HG02759 (cell line): ENCODE data around the gene MAN1A1.

Experiments
- ATAC-seq: cut with Tn5 transposase; IDR thresholded peaks from one replicate; pipeline ENCODE4 v1.9.1; 2021; ENCODE audit warnings: mild to moderate bottlenecking, moderate library complexity; ENCODE audit not compliant: unreplicated experiment

Gene MAN1A1

GRCh38 chr6:119346936-119347335 lies 2.6 kb downstream of the MAN1A1 start:
- no peak for ATAC-seq

- no peak for ATAC-seq
These were observed 3.1 kb downstream of the MAN1A1 start for GRCh38 chr6:119346450-119346849.

GRCh38 chr6:119345114-119345513 lies 4.4 kb downstream of the MAN1A1 start:
- no peak for ATAC-seq

GRCh38 chr6:119344306-119344705 lies 5.3 kb downstream of the MAN1A1 start:
- no peak for ATAC-seq

GRCh38 chr6:119343573-119344146 lies 5.9 kb downstream of the MAN1A1 start:
- ATAC-seq, result no peak

GRCh38 chr6:119343167-119343566 lies 6.4 kb downstream of the MAN1A1 start:
- no peak for ATAC-seq

GRCh38 chr6:119342430-119342829 lies 7.1 kb downstream of the MAN1A1 start:
- ATAC-seq, result no peak

GRCh38 chr6:119340796-119341487 lies 8.6 kb downstream of the MAN1A1 start:
- no peak for ATAC-seq

- ATAC-seq, result no peak
These were observed 9.6 kb downstream of the MAN1A1 start for GRCh38 chr6:119339941-119340456.

- ATAC-seq, result no peak
These were observed 11.8 kb downstream of the MAN1A1 start for GRCh38 chr6:119337762-119338161.

GRCh38 chr6:119337252-119337651 lies 12.3 kb downstream of the MAN1A1 start:
- no peak for ATAC-seq

GRCh38 chr6:119334535-119335264 lies 14.9 kb downstream of the MAN1A1 start:
- ATAC-seq, result no peak

GRCh38 chr6:119333707-119334295 lies 15.8 kb downstream of the MAN1A1 start:
- ATAC-seq, result no peak

GRCh38 chr6:119333063-119333609 lies 16.4 kb downstream of the MAN1A1 start:
- no peak for ATAC-seq

GRCh38 chr6:119331663-119332286 lies 17.8 kb downstream of the MAN1A1 start:
- ATAC-seq, result no peak

- no peak for ATAC-seq
These were observed 18.9 kb downstream of the MAN1A1 start for GRCh38 chr6:119330520-119331113.

- ATAC-seq, result no peak
These were observed 19.8 kb downstream of the MAN1A1 start for GRCh38 chr6:119329794-119330180.

GRCh38 chr6:119328892-119329793 lies 20.4 kb downstream of the MAN1A1 start:
- no peak for ATAC-seq

- no peak for ATAC-seq
These were observed 21.3 kb downstream of the MAN1A1 start for GRCh38 chr6:119328254-119328653.
